ENCODE results near the gene MOB3C.

The MOB3C gene

DNA sequence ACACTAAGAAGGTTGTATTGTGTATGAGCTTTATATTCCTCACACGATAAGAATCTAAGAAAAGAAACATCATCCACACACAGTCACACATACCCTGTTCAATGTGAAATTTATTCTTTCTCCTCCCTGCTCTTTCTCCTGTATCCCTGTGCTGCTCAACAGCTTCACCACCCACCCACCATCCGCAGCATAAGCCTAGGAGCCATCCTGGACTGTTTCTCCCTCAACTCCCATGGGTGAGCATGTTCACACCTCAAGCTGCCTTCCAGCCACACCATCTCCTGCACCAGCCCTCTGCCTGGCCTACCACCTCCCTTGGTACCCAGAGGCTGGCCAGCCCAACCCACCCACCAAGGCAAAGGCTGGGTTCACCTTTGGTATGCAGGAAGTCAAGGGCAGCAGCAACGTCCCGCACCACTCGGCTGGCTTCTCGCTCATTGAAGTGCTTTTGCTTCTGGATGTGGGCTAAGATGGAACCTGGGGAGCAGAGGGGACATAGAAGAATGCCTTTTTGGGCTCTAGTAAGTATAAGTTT is 44.9 kb downstream of the MOB3C start:
- no peak for DNase-seq (ENCODE audit: low read depth)

DNA sequence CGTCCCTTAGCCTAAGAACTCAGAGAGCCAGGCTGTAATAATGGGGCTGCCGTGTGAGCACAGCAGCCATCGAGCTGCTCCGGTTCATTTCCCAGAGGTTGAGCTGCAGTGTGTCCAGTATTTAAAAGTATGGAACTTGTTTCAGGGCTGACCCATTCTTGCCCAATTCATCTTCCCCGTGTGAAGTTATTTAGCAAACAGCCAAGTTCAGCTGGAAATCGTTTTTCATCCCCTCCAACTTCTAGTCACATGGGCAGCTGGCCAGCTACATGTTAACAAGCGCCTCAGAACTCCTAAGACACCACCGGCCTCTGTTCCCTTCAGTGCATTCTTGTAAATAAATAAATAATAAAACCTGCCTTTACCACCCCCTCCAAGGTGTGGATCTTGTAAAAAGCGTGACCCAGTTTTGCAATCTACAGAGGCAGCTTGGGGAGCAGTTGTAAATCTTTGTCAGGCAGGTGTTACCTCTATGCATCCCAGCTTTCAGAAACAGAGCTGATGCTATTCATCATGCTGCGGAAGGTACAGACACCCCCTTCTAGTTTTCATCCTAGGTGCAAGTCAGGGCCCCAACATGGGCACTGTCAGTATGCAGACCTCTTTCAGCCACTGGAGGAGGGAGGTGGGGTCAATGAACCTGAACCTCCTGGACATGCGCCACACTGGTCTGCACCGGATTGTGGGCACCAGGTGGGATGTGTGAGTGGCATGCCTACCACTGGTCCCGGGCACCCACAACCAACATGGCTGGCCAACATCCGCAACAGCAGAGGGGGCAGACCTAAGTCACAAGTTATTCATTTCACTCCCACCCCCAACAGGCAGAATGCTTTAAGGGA is 46.5 kb downstream of the MOB3C start:
- DNase-seq (ENCODE audit: low read depth) = no peak

DNA sequence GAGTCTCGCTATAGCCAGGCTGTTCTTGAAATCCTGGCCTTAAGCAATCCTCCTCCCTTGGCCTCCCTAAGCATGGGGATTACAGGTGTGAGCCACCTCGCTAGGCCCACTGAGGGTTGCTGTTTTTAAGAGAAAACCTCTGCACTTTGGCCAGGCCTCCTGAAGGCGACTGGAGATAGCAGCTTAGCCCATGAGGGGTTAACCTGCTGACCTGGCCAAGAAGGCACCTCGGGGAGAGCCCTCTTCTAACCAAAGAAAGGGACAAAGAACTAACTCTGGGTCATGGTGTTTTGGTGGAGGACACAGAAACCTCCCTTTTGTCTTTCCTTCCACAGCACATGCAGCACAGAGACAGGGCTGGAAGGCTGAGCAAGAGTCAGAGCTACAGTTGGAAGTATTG is 47.5 kb downstream of the MOB3C start:
- no peak for DNase-seq (ENCODE audit: low read depth)

DNA sequence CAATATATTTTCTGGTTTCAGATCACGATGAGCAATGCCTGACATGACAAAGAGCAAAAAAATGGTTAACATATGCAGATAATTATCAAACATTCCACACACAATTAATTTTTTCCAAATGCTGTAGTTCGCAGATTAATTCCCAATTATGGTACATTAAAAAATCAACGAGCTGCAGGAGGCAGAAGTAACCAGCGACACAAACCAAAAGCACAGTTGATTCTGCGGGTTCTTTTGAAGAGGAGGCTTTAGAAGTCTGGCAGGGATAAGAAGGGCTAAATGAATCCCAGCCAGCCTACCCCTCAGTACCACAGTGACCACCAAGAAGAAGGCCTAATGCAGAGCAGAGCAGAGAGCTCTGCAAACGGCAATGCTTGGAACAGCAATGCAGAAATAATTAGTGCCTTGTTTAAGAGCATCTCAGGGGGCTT is 48.1 kb downstream of the MOB3C start:
- DNase-seq (ENCODE audit: low read depth) = no peak

DNA sequence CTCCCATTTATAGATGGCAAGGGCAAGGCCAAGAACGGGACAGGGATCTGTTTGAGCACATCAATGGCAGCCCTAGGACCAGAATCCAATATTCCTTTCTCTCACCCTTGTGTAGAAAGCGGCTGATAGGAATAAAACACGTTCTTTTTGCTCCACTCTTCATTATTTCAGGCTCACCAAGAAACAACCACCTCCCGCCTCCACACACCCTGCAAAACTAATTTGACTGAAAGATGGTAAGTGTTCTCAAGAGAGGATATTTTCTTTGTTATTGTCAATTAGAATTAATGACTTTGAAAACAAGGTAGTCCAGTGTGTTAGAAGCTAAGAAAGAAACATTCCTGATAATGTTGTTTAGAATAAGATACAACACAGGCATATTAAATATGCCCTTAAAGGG is 53.3 kb downstream of the MOB3C start:
- DNase-seq (ENCODE audit: low read depth) = no peak

DNA sequence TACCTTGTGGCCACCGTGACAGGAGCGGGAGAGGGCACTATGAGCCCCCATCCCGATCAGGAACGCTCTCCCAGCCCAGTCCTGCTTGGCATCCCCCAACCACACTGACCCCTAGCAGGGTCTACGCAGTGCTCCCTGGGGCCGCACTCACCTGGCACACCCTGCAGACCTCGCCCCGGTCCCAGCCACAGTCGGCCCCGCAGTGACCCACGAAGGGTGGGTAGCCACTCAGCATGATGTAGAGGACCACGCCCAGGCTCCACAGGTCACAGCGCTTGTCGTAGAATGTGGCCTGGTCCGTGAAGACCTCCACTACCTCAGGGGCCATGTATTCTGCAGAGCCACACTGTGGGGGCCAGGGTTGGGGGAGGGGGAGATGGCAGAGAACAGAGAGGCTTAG is 54.1 kb downstream of the MOB3C start:
- DNase-seq (ENCODE audit: low read depth) = no peak

DNA sequence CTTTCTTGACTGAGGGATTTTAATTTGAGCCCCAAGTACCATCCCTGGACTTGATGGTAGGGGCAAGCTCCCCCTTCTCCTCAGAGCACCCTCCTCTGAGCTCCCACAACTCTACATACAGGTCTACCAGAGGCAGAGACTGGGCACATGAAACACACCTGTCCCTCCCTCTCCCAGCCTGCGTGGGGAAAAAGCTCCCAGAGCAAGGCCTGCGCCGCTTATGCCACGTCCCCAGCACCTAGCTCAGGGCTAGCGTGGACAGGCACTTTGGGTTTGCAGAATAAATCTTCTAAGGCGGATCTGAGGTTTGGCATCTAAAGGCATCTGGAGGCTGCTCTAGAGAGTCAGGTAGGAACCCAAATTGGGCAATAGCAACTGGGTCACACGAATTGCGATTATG is 57.6 kb downstream of the MOB3C start:
- DNase-seq (ENCODE audit: low read depth) = no peak

DNA sequence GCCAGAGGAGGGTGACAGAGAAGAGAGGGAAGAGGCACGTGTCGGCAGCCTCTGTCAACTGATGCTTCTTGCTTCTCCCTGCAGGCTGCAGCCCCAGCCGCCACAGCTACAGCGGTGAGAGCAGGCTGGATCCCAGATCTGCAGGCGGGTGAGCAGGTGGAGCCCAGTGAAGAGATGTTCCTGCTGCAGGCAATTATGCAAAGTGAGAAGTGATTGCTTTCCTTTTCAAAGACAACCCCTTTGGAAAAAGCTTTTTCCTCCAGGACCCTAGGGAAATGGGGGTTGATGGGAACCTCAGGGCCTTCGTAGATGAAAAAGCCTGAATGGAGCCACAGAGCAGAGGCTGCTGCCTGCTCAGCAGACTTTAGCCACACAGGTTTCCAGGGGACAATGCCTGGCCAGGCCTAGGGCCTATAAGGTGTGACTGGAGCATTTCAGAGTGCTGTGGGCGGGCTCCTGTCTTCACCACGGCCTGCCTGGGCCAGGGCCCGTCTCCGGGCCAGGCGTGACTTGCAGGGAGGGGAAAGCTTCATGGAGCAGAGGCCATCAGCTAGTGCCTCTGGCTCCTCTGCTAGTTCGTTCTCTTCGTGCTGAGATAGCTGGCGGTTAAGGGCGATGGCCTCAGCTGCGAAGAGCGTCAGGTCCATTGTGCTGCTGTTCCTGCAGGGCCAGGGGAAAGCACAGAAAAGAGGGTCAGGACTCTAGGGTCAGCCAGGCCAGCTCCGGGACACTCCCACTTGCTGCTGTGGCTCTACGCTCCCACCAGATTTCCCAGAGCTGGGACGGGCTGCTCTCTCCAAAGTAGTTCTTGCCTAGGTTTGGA is 58.3 kb downstream of the MOB3C start:
- DNase-seq (ENCODE audit: low read depth) = no peak
